CD14-positive monocyte (primary cell): ENCODE results near the gene BRD2. TPM values are rescaled to one million over a fixed set of nuclear protein-coding genes. Genes with fewer than 3 reads are reported as not detected.

Source experiments
- DNase-seq, 3 donors: peaks; one replicate each; pipeline ENCODE4 v3.0.0-alpha.2; 2011 to 2022
- H2AFZ ChIP-seq: 2 replicates; pipeline ENCODE4 v1.6.0; 2012; ENCODE audit warnings: mild to moderate bottlenecking, low read depth, low read length, inconsistent platforms; ENCODE audit not compliant: insufficient read depth, poor library complexity, severe bottlenecking
- H3K27ac ChIP-seq, 2 donors: 1 replicate in 1 of 2; 2 replicates in 1 of 2; pipeline ENCODE4 v1.5.1; 2012 to 2013; ENCODE audit warnings: low read length in 2 of 2, control low read depth in 1 of 2, inconsistent platforms in 1 of 2, low read depth in 1 of 2, mild to moderate bottlenecking in 1 of 2
- H3K27me3 ChIP-seq, 2 donors: one replicate each; pipeline versions ENCODE4 v1.6.0 to v1.6.1; 2011 to 2013; ENCODE audit warnings: low read length in 2 of 2; ENCODE audit not compliant: control insufficient read depth in 2 of 2, insufficient read depth in 2 of 2
- H3K36me3 ChIP-seq, 2 donors: replicated peaks in 1 of 2; 1 replicate in 1 of 2; 2 replicates in 1 of 2; pipeline versions ENCODE4 v1.5.1 to v1.6.1; 2012 to 2013; ENCODE audit warnings: low read length in 2 of 2, control low read depth in 1 of 2, inconsistent platforms in 1 of 2, mild to moderate bottlenecking in 1 of 2; ENCODE audit not compliant: insufficient read depth in 2 of 2, control insufficient read depth in 1 of 2
- H3K4me1 ChIP-seq, 2 donors: 1 replicate in 1 of 2; 2 replicates in 1 of 2; pipeline versions ENCODE4 v1.5.1 to v1.6.1; 2012 to 2013; ENCODE audit warnings: low read length in 2 of 2, control low read depth in 1 of 2, inconsistent platforms in 1 of 2, mild to moderate bottlenecking in 1 of 2, moderate library complexity in 1 of 2; ENCODE audit not compliant: insufficient read depth in 2 of 2, control insufficient read depth in 1 of 2
- H3K4me2 ChIP-seq: replicated peaks from 2 replicates; pipeline ENCODE3; 2012; ENCODE audit warnings: low read length, moderate library complexity, mild to moderate bottlenecking; ENCODE audit not compliant: poor library complexity, severe bottlenecking; ENCODE audit errors: extremely low read depth
- H3K4me3 ChIP-seq, 3 experiments: fragments of 200-600 bp in 1 of 3; sonication (generic) in 1 of 3; replicated peaks in 1 of 3; 1 replicate in 2 of 3; 2 replicates in 1 of 3; pipeline ENCODE4 v1.5.1; 2011 to 2013; ENCODE audit warnings: low read length in 3 of 3, mild to moderate bottlenecking in 3 of 3, control low read depth in 2 of 3, low read depth in 2 of 3, inconsistent platforms in 1 of 3, moderate library complexity in 1 of 3
- H3K79me2 ChIP-seq: 2 replicates; pipeline ENCODE4 v1.6.0; 2012; ENCODE audit warnings: mild to moderate bottlenecking, control low read depth, inconsistent platforms, low read length, moderate library complexity; ENCODE audit not compliant: insufficient read depth
- H3K9ac ChIP-seq: 2 replicates; pipeline ENCODE4 v1.6.0; 2017; ENCODE audit warnings: low read length, mild to moderate bottlenecking; ENCODE audit not compliant: insufficient read depth, poor library complexity, severe bottlenecking
- H3K9me3 ChIP-seq, 2 donors: replicated peaks in 1 of 2; 1 replicate in 1 of 2; 2 replicates in 1 of 2; pipeline versions ENCODE4 v1.5.1 to v1.6.1; 2012 to 2013; ENCODE audit warnings: low read length in 2 of 2, control low read depth in 1 of 2; ENCODE audit not compliant: control insufficient read depth in 1 of 2, insufficient read depth in 1 of 2
- H4K20me1 ChIP-seq: 2 replicates; pipeline ENCODE4 v1.6.0; 2012; ENCODE audit warnings: mild to moderate bottlenecking, low read length, control low read depth, moderate library complexity; ENCODE audit not compliant: insufficient read depth
- H3K27ac Mint-ChIP-seq, 7 donors: one replicate each; pipeline ENCODE4 v1.8.0; 2020; ENCODE audit warnings: mild to moderate bottlenecking in 7 of 7, mixed read lengths in 7 of 7, moderate library complexity in 6 of 7, inconsistent platforms in 2 of 7
- H3K27me3 Mint-ChIP-seq, 3 donors: one replicate each; pipeline ENCODE4 v1.8.0; 2021 to 2022; ENCODE audit warnings: low read depth in 3 of 3, mild to moderate bottlenecking in 3 of 3, mixed read lengths in 3 of 3, moderate library complexity in 3 of 3, inconsistent platforms in 1 of 3
- H3K36me3 Mint-ChIP-seq, 2 donors: one replicate each; pipeline ENCODE4 v1.8.0; 2020; ENCODE audit warnings: mixed read lengths in 2 of 2, inconsistent platforms in 1 of 2, mild to moderate bottlenecking in 1 of 2
- H3K4me1 Mint-ChIP-seq: one replicate; pipeline ENCODE4 v1.8.0; 2020; ENCODE audit warnings: mild to moderate bottlenecking, mixed read lengths
- H3K4me3 Mint-ChIP-seq, 2 donors: one replicate each; pipeline ENCODE4 v1.8.0; 2020; ENCODE audit warnings: mild to moderate bottlenecking in 2 of 2, mixed read lengths in 2 of 2, moderate library complexity in 1 of 2
- H3K9me3 Mint-ChIP-seq, 7 donors: one replicate each; pipeline ENCODE4 v1.8.0; 2020 to 2022; ENCODE audit warnings: mixed read lengths in 7 of 7, mild to moderate bottlenecking in 6 of 7, moderate library complexity in 6 of 7, inconsistent platforms in 2 of 7
- CTCF ChIP-seq: fragments of 200-600 bp; IDR thresholded peaks from one replicate; pipeline ENCODE4 v1.8.0; 2022; ENCODE audit warnings: antibody characterized with exemption, mild to moderate bottlenecking
- WGBS: methylation state at CpG from one replicate; pipeline ENCODE4 v1.1.5; 2013; ENCODE audit warnings: missing lambda C conversion rate; ENCODE audit not compliant: insufficient coverage; 5-methylcytosine and 5-hydroxymethylcytosine counted together
- intact Hi-C, 2 donors: fragments of 100-400 bp; cut with micrococcal nuclease; formaldehyde crosslinking; loops; one replicate each; pipeline versions ENCODE4 v1.15.0 to v1.15.1; 2023
- polyA plus RNA-seq, 3 donors: library from polyadenylated mRNA; depleted of rRNA in 1 of 3; unstranded in 2 of 3; stranded (reverse) in 1 of 3; fragments of 300-500 nt in 2 of 3; fragments of >200 nt in 1 of 3; fragmentation: Illumina TruSeq in 2 of 3; gene quantifications; 1 replicate in 2 of 3; 2 replicates in 1 of 3; pipeline ENCODE4 v1.2.3, GENCODE V29; 2012 to 2021

BRD2 gene
- polyA plus RNA-seq, 3 donors = 9.6 to 475 (median 21.7) TPM

DNA sequence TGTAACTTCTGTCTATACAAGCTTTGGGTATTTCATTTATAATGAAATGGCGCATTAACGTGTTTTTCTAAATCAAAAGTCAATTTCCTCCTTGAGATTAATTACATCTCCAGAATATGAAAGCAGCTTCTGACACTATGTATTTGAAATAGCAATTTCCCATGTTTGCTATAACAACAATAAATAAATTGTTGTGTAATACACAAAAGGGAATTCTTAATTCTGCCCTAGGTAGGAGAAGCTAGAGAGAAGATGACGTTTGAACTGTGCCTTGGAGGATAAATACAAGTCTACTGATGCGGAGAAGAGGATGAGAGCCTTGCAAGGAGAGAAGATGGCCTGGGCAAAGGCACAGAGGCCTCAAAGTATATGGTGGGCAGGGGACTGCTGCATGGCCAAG is 48.6 kb downstream of the BRD2 start:
- Histone ChIP-seq H3K27me3 (no peaks in the 10 kb centered on the region), H3K9me3 (no peaks in the 10 kb centered on the region), H3K79me2 (no peaks in the 10 kb centered on the region), H3K36me3 (no peaks in the 10 kb centered on the region), H4K20me1 (no peaks in the 10 kb centered on the region), H2AFZ (no peak overlapping the region), H3K4me2 (peak overlapping the region; percentile 60), H3K9ac (no peak overlapping the region), H3K4me3 (peak overlapping the region in 1 of 3 experiments; percentile 36), H3K27ac (peak overlapping the region; percentile 71 to 93), H3K4me1 (peaks cover 43 to 46% of the 10 kb centered on the region in 2 donors)
- no peak for TF ChIP-seq CTCF
- 59% methylated on average over 2 of the region's 4 CpGs for WGBS
- Mint-ChIP-seq H3K4me1 (peaks cover 49% of the 10 kb centered on the region), H3K27ac (peak overlapping the region in 5 of 7 donors; percentile 90 to 98 (median 97)), H3K27me3 (no peaks in the 10 kb centered on the region), H3K36me3 (no peaks in the 10 kb centered on the region), H3K4me3 (no peak overlapping the region), H3K9me3 (no peaks in the 10 kb centered on the region)
- DNase-seq = no peak
- intact Hi-C loops = loop anchor here (5.0 kb wide), 1 partner anchor 230 kb away; no protein-coding TSS in a partner anchor

DNA sequence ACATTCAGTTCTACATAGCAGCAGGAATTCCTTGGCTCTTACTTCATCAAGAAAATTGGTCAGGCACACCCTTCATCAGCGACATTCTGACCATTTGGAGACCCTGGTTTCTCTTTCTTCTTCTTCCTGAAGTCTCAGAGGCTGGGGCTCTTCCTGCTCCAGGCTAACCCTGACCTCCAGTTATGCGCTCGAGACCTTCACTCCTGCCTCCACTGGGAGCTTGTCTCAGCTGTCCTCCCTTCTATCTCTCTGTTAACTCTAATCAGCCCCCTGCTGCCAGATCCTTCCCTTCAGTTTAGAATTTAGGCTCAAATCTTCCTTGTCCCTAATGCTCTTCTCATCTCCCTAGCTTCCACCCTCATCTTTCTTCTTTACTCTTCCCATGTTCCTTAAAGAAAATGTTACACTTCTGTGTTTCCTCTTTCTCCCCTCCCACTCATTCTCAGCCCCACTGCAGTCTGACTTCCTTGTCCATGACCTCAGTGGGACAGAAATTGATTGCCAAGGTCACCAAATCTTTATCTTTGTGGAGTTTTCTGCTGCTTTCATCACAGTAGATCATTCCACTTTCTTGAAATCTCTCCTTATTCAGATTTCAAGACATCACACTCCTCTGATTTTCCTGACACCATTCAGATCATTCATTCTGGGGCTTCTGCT is 49.4 kb downstream of the BRD2 start:
- Histone ChIP-seq H3K4me2 (peak overlapping the region; percentile 60), H4K20me1 (no peaks in the 10 kb centered on the region), H3K9me3 (no peaks in the 10 kb centered on the region), H3K36me3 (no peaks in the 10 kb centered on the region), H3K27me3 (no peaks in the 10 kb centered on the region), H3K4me3 (peak overlapping the region in 1 of 3 experiments; percentile 36), H2AFZ (no peak overlapping the region), H3K79me2 (no peaks in the 10 kb centered on the region), H3K4me1 (peaks cover 43 to 46% of the 10 kb centered on the region in 2 donors), H3K27ac (peak overlapping the region; percentile 71 to 93), H3K9ac (peak overlapping the region; percentile 44)
- no peaks in the 10 kb centered on the region for H3K27me3 Mint-ChIP-seq
- 78% methylated on average over 3 of the region's 3 CpGs for WGBS
- H3K9me3 Mint-ChIP-seq = no peaks in the 10 kb centered on the region
- peaks cover 49% of the 10 kb centered on the region for H3K4me1 Mint-ChIP-seq
- intact Hi-C loops = loop anchor here (5.0 kb wide), 1 partner anchor 229 kb away; no protein-coding TSS in a partner anchor
- H3K36me3 Mint-ChIP-seq = no peaks in the 10 kb centered on the region
- peak in 2 of 3 donors; percentile 52 to 65 for DNase-seq
- peak overlapping the region; percentile 20 to 62 for H3K4me3 Mint-ChIP-seq
- peak overlapping the region; percentile 90 to 98 (median 94) for H3K27ac Mint-ChIP-seq
- no peak for TF ChIP-seq CTCF
